GM12873 (cell line): Measurements from ENCODE around the gene ABHD12.

Experiments used
- CTCF ChIP-seq: IDR thresholded peaks from 2 replicates; pipeline ENCODE4 v1.5.1; 2012; ENCODE audit warnings: low read depth, mild to moderate bottlenecking, moderate library complexity, low read length, control low read depth; ENCODE audit not compliant: insufficient read depth; ENCODE audit errors: missing control alignments

Gene ABHD12

GRCh38 chr20:25356271-25356933 is 34.2 kb downstream of the ABHD12 start:
- TF ChIP-seq CTCF = no peak

GRCh38 chr20:25355866-25356265 is 34.8 kb downstream of the ABHD12 start:
- TF ChIP-seq CTCF = no peak

DNA sequence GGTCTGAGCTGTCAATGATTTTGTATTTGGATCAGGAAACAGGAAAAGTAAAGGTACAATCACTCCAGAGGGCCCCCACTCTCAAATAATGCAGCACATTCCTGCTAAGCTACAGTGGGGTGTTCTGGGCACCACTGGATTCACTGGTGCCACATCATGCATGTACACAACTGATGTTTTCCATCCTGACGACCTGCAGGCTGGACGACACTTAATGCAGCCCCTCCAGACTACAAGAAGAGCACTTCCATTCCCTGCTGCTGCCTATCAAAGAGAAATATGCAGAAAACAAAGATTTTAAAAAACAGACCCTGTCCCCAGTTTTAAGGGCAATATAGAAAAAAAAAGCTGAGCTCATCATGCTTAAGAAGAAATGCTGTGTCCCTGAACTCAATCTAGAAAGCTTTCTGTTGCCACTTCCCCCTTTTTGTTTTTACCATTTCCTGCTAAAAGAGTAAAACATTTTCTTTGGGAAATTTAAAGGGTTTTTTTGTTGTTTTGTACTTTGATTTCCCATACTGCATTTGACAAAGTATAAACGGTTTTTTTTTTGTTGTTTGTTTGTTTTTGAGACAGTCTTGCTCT is 35.5 kb downstream of the ABHD12 start:
- no peak for TF ChIP-seq CTCF

GRCh38 chr20:25353747-25354705 is 36.6 kb downstream of the ABHD12 start:
- no peak for TF ChIP-seq CTCF

DNA sequence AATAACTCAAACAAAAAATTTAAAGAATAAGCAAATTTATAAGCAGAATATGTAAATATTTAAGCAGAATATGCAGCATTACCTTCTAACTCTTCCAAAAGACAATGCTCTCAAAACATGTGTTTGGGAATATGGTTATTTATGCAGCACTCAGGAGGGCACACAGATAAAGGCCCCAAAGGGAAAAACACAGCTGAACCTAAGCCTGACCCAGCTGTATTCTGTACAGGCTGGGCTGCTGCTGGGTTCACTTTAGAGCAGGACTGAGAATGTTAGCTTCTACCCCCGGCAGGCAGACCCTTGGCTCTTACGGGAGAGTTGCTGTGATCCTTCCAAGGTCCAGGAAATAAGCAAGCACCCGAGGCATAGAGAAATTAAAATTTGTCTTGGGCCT is 37.3 kb downstream of the ABHD12 start:
- TF ChIP-seq CTCF = no peak

DNA sequence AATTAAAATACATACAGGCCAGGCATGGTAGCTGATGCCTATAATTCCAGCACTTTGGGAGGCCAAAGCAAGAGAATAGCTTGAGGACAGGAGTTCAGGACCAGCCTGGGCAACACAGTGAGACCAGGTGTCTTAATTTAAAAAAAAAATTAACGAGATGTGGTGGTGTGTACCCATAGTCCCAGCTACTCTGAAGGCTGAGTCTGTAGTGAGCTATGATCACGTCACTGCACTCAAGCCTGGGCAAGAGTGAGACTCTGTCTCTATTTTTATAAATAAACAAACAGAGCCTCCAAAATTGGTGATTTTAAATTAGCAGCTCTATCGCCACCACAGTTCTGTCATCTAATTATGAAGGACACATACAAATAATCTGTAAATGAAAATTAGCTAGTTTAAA is 37.9 kb downstream of the ABHD12 start:
- TF ChIP-seq CTCF = no peak

GRCh38 chr20:25351024-25351360 is 39.6 kb downstream of the ABHD12 start:
- TF ChIP-seq CTCF = no peak
